ENCODE data around the gene CSTF2T.

The CSTF2T gene

GRCh38 chr10:51669041-51669440, 30.4 kb downstream of the CSTF2T start:
- Histone ChIP-seq H3K27me3 (ENCODE audit: low read length) (no peaks in the 10 kb centered on the region), H3K27ac (ENCODE audit: low read depth, low read length) (no peak overlapping the region), H3K36me3 (ENCODE audit: low read length) (no peaks in the 10 kb centered on the region), H4K20me1 (ENCODE audit: low read depth, low read length) (no peaks in the 10 kb centered on the region), H3K4me3 (ENCODE audit: insufficient read depth, low read length, poor library complexity, severe bottlenecking) (no peak overlapping the region), H3K9me2 (replicated peaks; ENCODE audit: insufficient read depth, low read length) (no peaks in the 10 kb centered on the region), H2AFZ (ENCODE audit: low read depth, low read length, severe bottlenecking) (no peak overlapping the region), H3K4me2 (ENCODE audit: low read depth, low read length, poor library complexity, severe bottlenecking) (no peak overlapping the region), H3K9me3 (ENCODE audit: insufficient read depth, low read length) (no peaks in the 10 kb centered on the region), H3F3A (ENCODE audit: insufficient read depth) (no peaks in the 10 kb centered on the region), H3K9ac (ENCODE audit: low read length) (no peak overlapping the region), H3K79me2 (ENCODE audit: insufficient read depth, low read length) (no peaks in the 10 kb centered on the region)
- TF ChIP-seq CTCF (IDR thresholded peaks at IDR 0.05; ENCODE audit: insufficient read depth, low read length, poor library complexity, severe bottlenecking) (no peak), EZH2phosphoT487 (conservative IDR thresholded peaks at IDR 0.05; ENCODE audit: low read length) (no peak)

- H3K27me3 ChIP-seq (ENCODE audit: low read length), result no peaks in the 10 kb centered on the region
- H3K36me3 ChIP-seq (ENCODE audit: low read length), result no peaks in the 10 kb centered on the region
- H2AFZ ChIP-seq (ENCODE audit: low read depth, low read length, severe bottlenecking), result no peak overlapping the region
- H4K20me1 ChIP-seq (ENCODE audit: low read depth, low read length), result no peaks in the 10 kb centered on the region
- H3F3A ChIP-seq (ENCODE audit: insufficient read depth), result no peaks in the 10 kb centered on the region
- TF ChIP-seq EZH2phosphoT487 (conservative IDR thresholded peaks at IDR 0.05; ENCODE audit: low read length) (no peak), CTCF (IDR thresholded peaks at IDR 0.05; ENCODE audit: insufficient read depth, low read length, poor library complexity, severe bottlenecking) (no peak)
- no peak overlapping the region for H3K4me3 ChIP-seq (ENCODE audit: insufficient read depth, low read length, poor library complexity, severe bottlenecking)
- H3K27ac ChIP-seq (ENCODE audit: low read depth, low read length), result no peak overlapping the region
- no peaks in the 10 kb centered on the region for H3K9me3 ChIP-seq (ENCODE audit: insufficient read depth, low read length)
- no peak overlapping the region for H3K9ac ChIP-seq (ENCODE audit: low read length)
- no peaks in the 10 kb centered on the region for H3K79me2 ChIP-seq (ENCODE audit: insufficient read depth, low read length)
- no peak overlapping the region for H3K4me2 ChIP-seq (ENCODE audit: low read depth, low read length, poor library complexity, severe bottlenecking)
- H3K9me2 ChIP-seq (replicated peaks; ENCODE audit: insufficient read depth, low read length), result no peaks in the 10 kb centered on the region
Observed at GRCh38 chr10:51668336-51668689, 31.1 kb downstream of the CSTF2T start.

GRCh38 chr10:51667678-51668335, 31.6 kb downstream of the CSTF2T start:
- no peaks in the 10 kb centered on the region for H3K9me2 ChIP-seq (replicated peaks; ENCODE audit: insufficient read depth, low read length)

More at GRCh38 chr10:51667678-51668335, 31.6 kb downstream of the CSTF2T start:
- H4K20me1 ChIP-seq (ENCODE audit: low read depth, low read length), result no peaks in the 10 kb centered on the region
- H3K36me3 ChIP-seq (ENCODE audit: low read length), result no peaks in the 10 kb centered on the region
- H2AFZ ChIP-seq (ENCODE audit: low read depth, low read length, severe bottlenecking), result no peak overlapping the region
- no peak overlapping the region for H3K4me2 ChIP-seq (ENCODE audit: low read depth, low read length, poor library complexity, severe bottlenecking)
- no peaks in the 10 kb centered on the region for H3K79me2 ChIP-seq (ENCODE audit: insufficient read depth, low read length)
- H3K4me3 ChIP-seq (ENCODE audit: insufficient read depth, low read length, poor library complexity, severe bottlenecking), result no peak overlapping the region
- no peaks in the 10 kb centered on the region for H3F3A ChIP-seq (ENCODE audit: insufficient read depth)
- no peaks in the 10 kb centered on the region for H3K27me3 ChIP-seq (ENCODE audit: low read length)
- H3K9me3 ChIP-seq (ENCODE audit: insufficient read depth, low read length), result no peaks in the 10 kb centered on the region
- no peak overlapping the region for H3K9ac ChIP-seq (ENCODE audit: low read length)
- no peak for TF ChIP-seq EZH2phosphoT487 (conservative IDR thresholded peaks at IDR 0.05; ENCODE audit: low read length)
- no peak for TF ChIP-seq CTCF (IDR thresholded peaks at IDR 0.05; ENCODE audit: insufficient read depth, low read length, poor library complexity, severe bottlenecking)
- H3K27ac ChIP-seq (ENCODE audit: low read depth, low read length), result no peak overlapping the region
